NCI-H2107 (cell line): ENCODE data around the gene CORO7.
"Not testable (repeated sequence)": the region's sequence is repeated elsewhere in the genome, so short reads cannot be mapped to it uniquely, and the experiment has no call there.

Experiments used
- DNase-seq: peaks from one replicate; lab custom pipeline; 2025; lab: John Stamatoyannopoulos, UW

The CORO7 gene

GRCh38 chr16:4401510-4401909, 14.9 kb downstream of the CORO7 start:
- DNase-seq, result no peak

GRCh38 chr16:4401094-4401501, 15.3 kb downstream of the CORO7 start:
- DNase-seq, result no peak

- no peak for DNase-seq
Observed at GRCh38 chr16:4399001-4399730, 17.2 kb downstream of the CORO7 start.

GRCh38 chr16:4395055-4395726, 21.2 kb downstream of the CORO7 start:
- DNase-seq, result no peak

GRCh38 chr16:4393850-4394249, 22.5 kb downstream of the CORO7 start:
- DNase-seq, result not testable (repeated sequence)

- no peak for DNase-seq
Observed at GRCh38 chr16:4393240-4393600, 23.2 kb downstream of the CORO7 start.

- DNase-seq, result no peak
Observed at GRCh38 chr16:4392382-4393239, 23.8 kb downstream of the CORO7 start.

- DNase-seq, result no peak
Observed at GRCh38 chr16:4391631-4392381, 24.6 kb downstream of the CORO7 start.

- DNase-seq, result no peak
Observed at GRCh38 chr16:4390266-4391260, 25.8 kb downstream of the CORO7 start.

- no peak for DNase-seq
Observed at GRCh38 chr16:4389051-4389955, 27.1 kb downstream of the CORO7 start.

GRCh38 chr16:4388271-4389021, 27.9 kb downstream of the CORO7 start:
- no peak for DNase-seq

GRCh38 chr16:4387781-4388180, 28.6 kb downstream of the CORO7 start:
- no peak for DNase-seq

GRCh38 chr16:4386951-4387565, 29.3 kb downstream of the CORO7 start:
- DNase-seq, result no peak

- DNase-seq, result no peak
Observed at GRCh38 chr16:4386451-4386805, 30.0 kb downstream of the CORO7 start.

- DNase-seq, result no peak
Observed at GRCh38 chr16:4385789-4386450, 30.5 kb downstream of the CORO7 start.

GRCh38 chr16:4385066-4385788, 31.2 kb downstream of the CORO7 start:
- no peak for DNase-seq

- no peak for DNase-seq
Observed at GRCh38 chr16:4384509-4384942, 31.9 kb downstream of the CORO7 start.
